Right atrium auricular region (tissue), 2 donors: Measurements from ENCODE around the gene NMB. TPM values are rescaled to one million over a fixed set of nuclear protein-coding genes. Genes with fewer than 3 reads are reported as not detected.

ENCODE experiments used
- DNase-seq: peaks from one replicate; pipeline ENCODE4 v3.0.0-alpha.2; 2019; ENCODE audit warnings: low spot score
- H3K27ac ChIP-seq, 2 donors: fragments of 200-600 bp; sonication (generic); 1 replicate in 1 of 2; 2 replicates in 1 of 2; pipeline ENCODE4 v1.5.1; 2016 to 2019
- H3K27me3 ChIP-seq, 2 donors: fragments of 200-600 bp; sonication (generic); one replicate each; pipeline versions ENCODE4 v1.5.1 to v1.6.0; 2017 to 2019
- H3K36me3 ChIP-seq: fragments of 200-600 bp; sonication (generic); one replicate; pipeline ENCODE4 v1.5.1; 2016
- H3K4me1 ChIP-seq, 2 donors: fragments of 200-600 bp; sonication (generic); one replicate each; pipeline versions ENCODE4 v1.5.1 to v1.6.0; 2017 to 2019
- H3K4me3 ChIP-seq, 2 donors: fragments of 200-600 bp; sonication (generic); 1 replicate in 1 of 2; 2 replicates in 1 of 2; pipeline ENCODE4 v1.5.1; 2017 to 2019; ENCODE audit warnings: mild to moderate bottlenecking in 1 of 2, moderate library complexity in 1 of 2
- H3K9me3 ChIP-seq, 2 donors: fragments of 200-600 bp; sonication (generic); one replicate each; pipeline ENCODE4 v1.5.1; 2019
- CTCF ChIP-seq, 2 donors: fragments of 200-600 bp; sonication (generic); IDR thresholded peaks; one replicate each; pipeline ENCODE4 v1.5.1; 2019; ENCODE audit warnings: antibody characterized with exemption in 2 of 2
- total RNA-seq, 2 donors: library from RNA; depleted of rRNA; stranded (reverse); fragments of >200 nt; gene quantifications; one replicate each; pipeline ENCODE4 v1.1.0, GENCODE V29; 2016

The NMB gene
- total RNA-seq, 2 donors from 2014 or later = 1.0 to 6.3 TPM

- no peaks in the 10 kb centered on the region for H3K27me3 ChIP-seq
- peaks cover 0 to 28% of the 10 kb centered on the region in 2 donors for H3K4me1 ChIP-seq
- TF ChIP-seq CTCF (IDR thresholded peaks at IDR 0.05) = no peak
- H3K9me3 ChIP-seq = no peaks in the 10 kb centered on the region
- H3K4me3 ChIP-seq = peak overlapping the region; percentile 64 to 67
- peak overlapping the region; percentile 93 to 95 for H3K27ac ChIP-seq
- peak; percentile 73 for DNase-seq
- H3K36me3 ChIP-seq = peaks cover 12% of the 10 kb centered on the region
Measured at GRCh38 chr15:84633311-84634227, 24.4 kb downstream of the NMB start.

GRCh38 chr15:84631706-84632272, 26.2 kb downstream of the NMB start:
- TF ChIP-seq CTCF (IDR thresholded peaks at IDR 0.05) = no peak
- H3K4me3 ChIP-seq = peak overlapping the region; percentile 57 to 64
- no peaks in the 10 kb centered on the region for H3K9me3 ChIP-seq
- DNase-seq = no peak
- peaks cover 0 to 28% of the 10 kb centered on the region in 2 donors for H3K4me1 ChIP-seq
- peak overlapping the region; percentile 93 to 95 for H3K27ac ChIP-seq
- H3K36me3 ChIP-seq = no peaks in the 10 kb centered on the region
- no peaks in the 10 kb centered on the region for H3K27me3 ChIP-seq

GRCh38 chr15:84629033-84629432, 29.0 kb downstream of the NMB start:
- no peak for TF ChIP-seq CTCF (IDR thresholded peaks at IDR 0.05)

GRCh38 chr15:84625123-84625522, 32.9 kb downstream of the NMB start:
- H3K4me1 ChIP-seq = no peaks in the 10 kb centered on the region
- no peak for TF ChIP-seq CTCF (IDR thresholded peaks at IDR 0.05)
- H3K27ac ChIP-seq = no peak overlapping the region
- H3K27me3 ChIP-seq = no peaks in the 10 kb centered on the region
- H3K9me3 ChIP-seq = peaks cover 4 to 20% of the 10 kb centered on the region in 2 donors
- peaks cover 21% of the 10 kb centered on the region for H3K36me3 ChIP-seq
- H3K4me3 ChIP-seq = no peak overlapping the region
- no peak for DNase-seq

More at GRCh38 chr15:84629033-84629432, 29.0 kb downstream of the NMB start:
- no peak overlapping the region for H3K4me3 ChIP-seq
- peaks cover 0 to 19% of the 10 kb centered on the region in 2 donors for H3K4me1 ChIP-seq
- no peaks in the 10 kb centered on the region for H3K27me3 ChIP-seq
- no peaks in the 10 kb centered on the region for H3K9me3 ChIP-seq
- DNase-seq = no peak
- no peaks in the 10 kb centered on the region for H3K36me3 ChIP-seq
- H3K27ac ChIP-seq = no peak overlapping the region

- Histone ChIP-seq H3K9me3 (peaks cover 4 to 22% of the 10 kb centered on the region in 2 donors), H3K4me3 (no peak overlapping the region), H3K27ac (no peak overlapping the region), H3K36me3 (peaks cover 21% of the 10 kb centered on the region), H3K27me3 (no peaks in the 10 kb centered on the region), H3K4me1 (no peaks in the 10 kb centered on the region)
- TF ChIP-seq CTCF (IDR thresholded peaks at IDR 0.05) = no peak
- no peak for DNase-seq
Measured at GRCh38 chr15:84624359-84624758, 33.6 kb downstream of the NMB start.
